Rectal smooth muscle tissue (tissue), 1 donor: ENCODE results near the gene CCDC8.
A peak's percentile ranks its signal among the peaks of the same experiment; 100 is the strongest.

Experiments used
- H3K27ac ChIP-seq: one replicate; pipeline ENCODE4 v1.7.0; 2013; ENCODE audit warnings: low read depth, low read length, inconsistent platforms
- H3K27me3 ChIP-seq: one replicate; pipeline ENCODE4 v1.7.0; 2013; ENCODE audit warnings: low read length; ENCODE audit not compliant: control insufficient read depth, insufficient read depth
- H3K36me3 ChIP-seq: one replicate; pipeline ENCODE4 v1.7.0; 2013; ENCODE audit warnings: low read length; ENCODE audit not compliant: control insufficient read depth, insufficient read depth
- H3K4me1 ChIP-seq: one replicate; pipeline ENCODE4 v1.7.0; 2013; ENCODE audit warnings: low read length; ENCODE audit not compliant: control insufficient read depth, insufficient read depth
- H3K4me3 ChIP-seq: one replicate; pipeline ENCODE4 v1.7.0; 2013; ENCODE audit warnings: low read length
- H3K9ac ChIP-seq: one replicate; pipeline ENCODE4 v1.7.0; 2013; ENCODE audit warnings: low read length

The CCDC8 gene

GRCh38 chr19:46413262-46414031, at the start of gene CCDC8:
Gene CCDC8 (minus strand): TSS chr19:46413564. CDS start chr19:46412810, 754 bp downstream.
- Histone ChIP-seq H3K27ac (peak within 1 kb of the TSS; percentile 74), H3K36me3 (no peaks in the 10 kb centered on the region), H3K9ac (peak within 1 kb of the TSS; percentile 24), H3K27me3 (peaks cover 6% of the 10 kb centered on the region), H3K4me3 (peak within 1 kb of the TSS; percentile 58), H3K4me1 (no peaks in the 10 kb centered on the region)

- H3K27me3 ChIP-seq: no peaks in the 10 kb centered on the region
- H3K27ac ChIP-seq: no peak overlapping the region
Observed at GRCh38 chr19:46461537-46461936, 48.2 kb upstream of the CCDC8 start.

GRCh38 chr19:46460981-46461380, 47.6 kb upstream of the CCDC8 start:
- Histone ChIP-seq H3K36me3 (no peaks in the 10 kb centered on the region), H3K27ac (no peak overlapping the region), H3K27me3 (no peaks in the 10 kb centered on the region), H3K9ac (no peak overlapping the region), H3K4me1 (no peaks in the 10 kb centered on the region), H3K4me3 (no peak overlapping the region)

More at GRCh38 chr19:46461537-46461936, 48.2 kb upstream of the CCDC8 start:
- no peak overlapping the region for H3K4me3 ChIP-seq
- no peaks in the 10 kb centered on the region for H3K4me1 ChIP-seq
- no peaks in the 10 kb centered on the region for H3K36me3 ChIP-seq
- H3K9ac ChIP-seq: no peak overlapping the region

DNA sequence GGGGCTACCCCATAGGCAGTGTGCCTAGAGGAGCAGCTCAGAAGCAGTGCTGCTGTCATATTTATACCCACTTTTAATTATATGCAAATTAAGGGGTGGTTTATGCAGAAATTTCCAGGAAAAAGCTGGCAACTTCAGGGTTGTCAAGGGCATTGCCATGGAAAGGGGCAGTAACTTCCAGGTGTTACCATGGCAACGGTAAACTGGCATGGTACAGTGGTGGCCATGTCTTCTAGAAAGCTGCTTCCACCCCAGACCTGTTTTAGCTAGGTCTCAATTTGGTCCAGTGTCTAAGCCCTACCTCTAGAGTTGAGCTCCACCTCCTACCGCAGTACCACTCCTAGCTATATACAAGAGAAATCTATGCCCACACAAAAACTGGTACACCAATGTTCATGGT, 46.7 kb upstream of the CCDC8 start:
- Histone ChIP-seq H3K4me1 (no peaks in the 10 kb centered on the region), H3K4me3 (no peak overlapping the region), H3K27me3 (no peaks in the 10 kb centered on the region), H3K36me3 (no peaks in the 10 kb centered on the region), H3K9ac (no peak overlapping the region), H3K27ac (no peak overlapping the region)

DNA sequence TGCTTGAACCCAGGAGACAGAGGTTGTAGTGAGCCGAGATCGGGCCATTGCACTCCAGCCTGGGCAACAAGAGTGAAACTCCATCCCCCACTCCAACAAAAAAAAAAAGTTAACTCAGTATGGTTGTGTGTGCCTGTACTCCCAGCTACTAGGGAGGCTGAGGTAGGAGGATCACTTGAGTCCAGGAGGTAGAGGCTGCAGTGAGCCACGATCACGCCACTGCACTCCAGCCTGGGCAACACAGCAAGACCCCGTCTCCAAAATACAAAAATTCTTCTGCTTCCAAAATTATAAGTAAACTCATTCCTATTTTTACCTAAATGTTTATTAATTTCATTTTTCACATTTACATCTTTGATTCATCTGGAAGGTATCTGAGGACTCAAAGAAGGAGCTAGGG, 43.6 kb upstream of the CCDC8 start:
- no peak overlapping the region for H3K4me3 ChIP-seq
- H3K36me3 ChIP-seq: no peaks in the 10 kb centered on the region
- no peaks in the 10 kb centered on the region for H3K27me3 ChIP-seq
- H3K4me1 ChIP-seq: no peaks in the 10 kb centered on the region
- H3K27ac ChIP-seq: no peak overlapping the region
- H3K9ac ChIP-seq: no peak overlapping the region

DNA sequence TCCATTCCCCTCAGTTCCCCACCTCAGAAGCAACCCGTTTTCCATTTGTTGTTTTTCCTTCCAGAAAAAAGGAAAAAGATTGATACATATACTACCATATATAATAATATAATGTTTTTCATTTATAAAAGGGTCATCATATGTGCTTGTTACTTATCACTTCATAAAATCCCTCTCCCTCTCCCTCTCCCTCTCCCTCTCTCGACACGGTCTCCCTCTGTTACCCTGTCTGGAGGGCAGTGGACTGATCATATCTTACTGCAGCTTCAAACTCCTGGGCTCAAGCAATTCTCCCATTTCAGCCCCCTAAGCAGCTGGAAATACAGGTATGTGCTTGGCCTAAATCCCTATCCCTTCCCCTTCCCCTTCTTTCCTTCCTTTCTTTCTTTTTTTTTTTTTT, 40.9 kb upstream of the CCDC8 start:
- Histone ChIP-seq H3K27ac (no peak overlapping the region), H3K27me3 (no peaks in the 10 kb centered on the region), H3K4me1 (no peaks in the 10 kb centered on the region), H3K36me3 (no peaks in the 10 kb centered on the region), H3K9ac (no peak overlapping the region), H3K4me3 (no peak overlapping the region)

DNA sequence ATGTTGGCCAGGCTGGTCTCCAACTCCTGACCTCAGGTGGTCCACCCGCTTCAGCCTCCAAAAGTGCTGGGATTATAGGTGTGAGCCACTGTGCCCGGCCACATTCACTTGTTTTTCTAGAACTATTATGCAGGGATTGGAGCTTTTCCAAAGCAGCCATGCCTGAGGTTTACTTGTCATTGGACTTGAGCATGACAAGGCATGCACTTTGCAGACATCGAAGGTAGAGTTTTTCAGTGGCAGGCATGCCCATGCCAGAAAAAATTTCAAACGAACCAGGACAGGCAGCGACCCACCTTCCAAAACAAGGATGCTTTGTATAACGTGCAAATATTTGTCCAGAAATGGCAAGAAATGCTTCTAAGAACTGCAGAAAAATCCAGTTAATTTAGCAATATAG, 40.3 kb upstream of the CCDC8 start:
- Histone ChIP-seq H3K27ac (no peak overlapping the region), H3K27me3 (no peaks in the 10 kb centered on the region), H3K9ac (no peak overlapping the region), H3K4me1 (no peaks in the 10 kb centered on the region), H3K36me3 (no peaks in the 10 kb centered on the region), H3K4me3 (no peak overlapping the region)

- Histone ChIP-seq H3K27me3 (no peaks in the 10 kb centered on the region), H3K9ac (no peak overlapping the region), H3K4me3 (no peak overlapping the region), H3K27ac (no peak overlapping the region), H3K4me1 (no peaks in the 10 kb centered on the region), H3K36me3 (no peaks in the 10 kb centered on the region)
Observed at GRCh38 chr19:46452186-46452585, 38.8 kb upstream of the CCDC8 start.

- no peak overlapping the region for H3K4me3 ChIP-seq
- H3K4me1 ChIP-seq: no peaks in the 10 kb centered on the region
- no peaks in the 10 kb centered on the region for H3K27me3 ChIP-seq
- H3K27ac ChIP-seq: no peak overlapping the region
- no peaks in the 10 kb centered on the region for H3K36me3 ChIP-seq
- no peak overlapping the region for H3K9ac ChIP-seq
Observed at GRCh38 chr19:46451352-46451751, 38.0 kb upstream of the CCDC8 start.

GRCh38 chr19:46450737-46451136, 37.4 kb upstream of the CCDC8 start:
- Histone ChIP-seq H3K4me3 (no peak overlapping the region), H3K36me3 (no peaks in the 10 kb centered on the region), H3K9ac (no peak overlapping the region), H3K27me3 (no peaks in the 10 kb centered on the region), H3K27ac (no peak overlapping the region), H3K4me1 (no peaks in the 10 kb centered on the region)

- H3K36me3 ChIP-seq: no peaks in the 10 kb centered on the region
- H3K27ac ChIP-seq: no peak overlapping the region
- H3K9ac ChIP-seq: no peak overlapping the region
- no peak overlapping the region for H3K4me3 ChIP-seq
- H3K27me3 ChIP-seq: no peaks in the 10 kb centered on the region
- no peaks in the 10 kb centered on the region for H3K4me1 ChIP-seq
Observed at GRCh38 chr19:46449228-46449627, 35.9 kb upstream of the CCDC8 start.

- H3K27me3 ChIP-seq: no peaks in the 10 kb centered on the region
- no peaks in the 10 kb centered on the region for H3K36me3 ChIP-seq
- H3K4me1 ChIP-seq: no peaks in the 10 kb centered on the region
- H3K4me3 ChIP-seq: no peak overlapping the region
- H3K27ac ChIP-seq: no peak overlapping the region
- no peak overlapping the region for H3K9ac ChIP-seq
Observed at GRCh38 chr19:46448601-46449000, 35.2 kb upstream of the CCDC8 start.

GRCh38 chr19:46447824-46448223, 34.5 kb upstream of the CCDC8 start:
- H3K27ac ChIP-seq: no peak overlapping the region
- no peak overlapping the region for H3K9ac ChIP-seq
- H3K36me3 ChIP-seq: no peaks in the 10 kb centered on the region
- H3K27me3 ChIP-seq: no peaks in the 10 kb centered on the region
- H3K4me3 ChIP-seq: no peak overlapping the region
- no peaks in the 10 kb centered on the region for H3K4me1 ChIP-seq
